ENCODE data around the gene EXD3. TPM values are rescaled to one million over a fixed set of nuclear protein-coding genes. Genes with fewer than 3 reads are reported as not detected.

The EXD3 gene
- total and polyA plus RNA-seq, 2 of the 4 experiments (the other 2 are of a cell fraction) = 1.1 to 7.4 TPM

DNA sequence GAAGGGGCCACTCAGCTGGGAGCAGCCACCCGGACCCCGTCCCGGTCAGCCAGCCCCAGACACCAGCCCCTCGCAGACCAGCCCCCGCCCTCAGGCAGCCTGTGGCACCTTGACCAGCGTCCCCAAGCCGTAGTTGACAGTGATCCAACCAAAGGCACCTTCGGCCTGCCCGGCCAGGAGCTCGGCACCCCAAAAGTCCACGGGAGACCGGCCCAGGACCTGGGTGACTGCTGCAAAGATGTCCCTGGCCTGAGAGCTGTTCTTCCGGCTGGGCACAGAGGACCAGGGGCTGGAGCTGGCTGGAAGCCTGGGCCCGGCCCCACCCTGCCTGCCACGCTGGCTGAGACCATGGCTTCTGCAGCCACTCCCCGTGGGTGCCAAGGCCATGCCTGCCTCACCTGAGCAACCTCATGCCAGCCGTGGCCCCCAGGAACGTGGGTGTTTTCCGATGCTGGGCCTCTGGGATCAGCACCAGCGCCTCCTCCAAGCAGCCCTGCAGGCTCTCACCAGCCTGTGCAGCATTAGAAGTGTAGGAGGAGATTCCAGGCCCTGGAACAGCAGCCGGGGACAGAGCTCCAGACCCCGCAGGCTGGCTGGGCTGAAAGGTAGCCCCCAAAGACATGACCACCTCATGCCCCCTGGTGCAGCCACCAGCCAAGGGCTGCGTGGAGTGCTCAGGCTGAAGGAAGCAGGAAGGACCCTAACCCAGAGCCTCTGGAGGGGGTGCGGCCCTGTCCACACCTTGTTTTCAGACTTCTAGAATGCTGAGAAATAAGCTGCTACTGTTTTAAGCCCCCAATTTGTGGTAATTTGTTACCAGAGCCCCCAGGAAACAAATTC is 14.0 kb upstream of the EXD3 start (continued):
- no peak for TF ChIP-seq RAD21 (IDR thresholded peaks at IDR 0.05; ENCODE audit: low read length)

DNA sequence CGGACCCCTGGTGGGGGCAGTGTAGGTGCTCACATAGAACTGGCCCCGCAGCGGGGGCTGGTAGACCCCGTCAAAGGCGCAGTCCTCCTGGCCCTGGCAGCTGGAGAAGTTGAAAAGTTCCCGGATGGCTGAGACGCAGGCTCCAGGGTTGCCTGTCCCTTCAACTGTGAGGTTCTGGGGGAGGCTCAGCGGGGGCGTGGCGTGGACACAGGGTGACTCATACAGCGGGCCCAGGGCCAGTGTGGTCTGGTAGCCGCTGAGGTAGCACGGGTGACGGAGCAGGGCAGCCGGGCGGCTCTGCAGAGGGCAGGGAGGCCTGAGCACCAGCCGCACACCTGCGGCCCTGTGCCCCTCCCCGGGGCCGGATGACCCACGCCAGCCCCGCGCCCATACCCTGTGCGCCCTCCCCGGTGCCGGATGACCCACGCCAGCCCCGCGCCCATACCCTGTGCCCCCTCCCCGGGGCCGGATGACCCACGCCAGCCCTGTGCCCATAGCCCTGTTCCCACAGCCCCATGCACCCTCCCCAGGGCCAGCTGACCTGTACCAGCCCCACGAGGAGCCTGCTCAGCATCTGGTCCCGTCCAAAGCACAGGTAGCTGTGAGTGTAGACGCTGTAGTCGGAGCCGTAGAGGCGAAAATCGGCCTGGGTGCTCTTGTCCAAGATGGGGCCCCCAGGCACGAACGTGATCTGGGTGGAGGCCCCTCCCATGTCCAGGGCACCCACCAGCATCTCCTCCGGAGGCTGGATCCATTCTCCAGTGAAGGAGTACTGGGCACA is 13.2 kb upstream of the EXD3 start:
- Histone ChIP-seq H3K18ac (ENCODE audit: low read depth, low read length) (no peak overlapping the region), H3K79me1 (ENCODE audit: low read depth in 1 of 2, low read length in 2 of 2) (no peaks in the 10 kb centered on the region), H2BK15ac (ENCODE audit: low read depth, low read length) (no peak overlapping the region), H2BK20ac (ENCODE audit: low read depth, low read length) (no peak overlapping the region), H2AK5ac (ENCODE audit: low read depth, low read length) (no peak overlapping the region; the same call in 1 of the 2 replicates), H2BK5ac (ENCODE audit: low read depth, low read length, poor library complexity, severe bottlenecking) (no peak overlapping the region), H3K14ac (replicated peaks; ENCODE audit: low read depth, low read length) (no peak overlapping the region), H3K4me1 (ENCODE audit: control insufficient read depth, insufficient read depth, low read length) (peaks cover 3% of the 10 kb centered on the region), H4K91ac (ENCODE audit: insufficient read depth, low read depth, low read length) (no peak overlapping the region), H4K8ac (ENCODE audit: low read depth in 2 of 2, low read length in 2 of 2) (peak overlapping the region; percentile 49 to 56; a peak in 2 of 4 replicates), H4K20me1 (ENCODE audit: insufficient read depth, low read length) (no peaks in the 10 kb centered on the region), H3K23ac (ENCODE audit: low read depth, low read length) (no peak overlapping the region), H3K56ac (ENCODE audit: extremely low read depth, insufficient read depth, low read length) (no peak overlapping the region), H3K4me2 (ENCODE audit: low read depth, low read length) (no peak overlapping the region), H3K36me3 (ENCODE audit: control insufficient read depth, insufficient read depth, low read length) (no peaks in the 10 kb centered on the region), H2BK120ac (ENCODE audit: low read depth, low read length) (no peak overlapping the region), H3K27me3 (ENCODE audit: control insufficient read depth, insufficient read depth, low read length) (no peaks in the 10 kb centered on the region), H3K9me1 (ENCODE audit: insufficient read depth, low read length) (no peaks in the 10 kb centered on the region), H3K27ac (ENCODE audit: insufficient read depth, low read length) (no peak overlapping the region), H3K9me3 (ENCODE audit: control insufficient read depth, insufficient read depth, low read length) (no peaks in the 10 kb centered on the region), H4K5ac (ENCODE audit: low read depth, low read length) (no peak overlapping the region), H3K4me3 (ENCODE audit: insufficient read depth, low read depth, low read length) (no peak overlapping the region), H3K9ac (ENCODE audit: low read depth, low read length) (no peak overlapping the region), H2AK9ac (replicated peaks; ENCODE audit: low read depth, low read length, poor library complexity) (peak overlapping the region; percentile 94), H2AFZ (replicated peaks; ENCODE audit: low read length, poor library complexity) (peak overlapping the region; percentile 89), H3K4ac (ENCODE audit: low read depth, low read length) (peak overlapping the region; percentile 2; the same call in 1 of the 2 replicates)
- ATAC-seq (ENCODE audit: low read depth) = peak; percentile 96
- dilution Hi-C loops (cut with HindIII; ENCODE audit: low sequenced_read_pairs, unreplicated experiment) (no loop called here), intact Hi-C loops (cut with micrococcal nuclease) (no loop called here), in situ Hi-C loops (cut with MboI; ENCODE audit: low sequenced_read_pairs) (no loop called here)
- 76% methylated on average over 17 of the region's 42 CpGs; no CpG with 5 or more reads in 1 of the 2 experiments for WGBS, 2 experiments (ENCODE audit: extremely low coverage in 2 of 2, insufficient read length in 1 of 2)
- CTCF ChIA-PET = interaction anchor here (1.0 kb wide), 1 partner anchor 10 kb away, joined by 3 read pairs; no protein-coding TSS in a partner anchor
- TF ChIP-seq BHLHE40 (IDR thresholded peaks at IDR 0.05; ENCODE audit: low read depth, low read length) (peak; percentile 34; the same call in 1 of the 2 replicates), FOS (IDR thresholded peaks at IDR 0.05; ENCODE audit: low read depth, low read length) (peak; percentile 81), SMC3 (IDR thresholded peaks at IDR 0.05; ENCODE audit: low read depth, low read length) (0 out of 2 replicates have a peak, but pooled peaks have one; percentile 13), RFX5 (IDR thresholded peaks at IDR 0.05; ENCODE audit: low read depth, low read length) (no peak)
- POLR2A ChIA-PET (ENCODE audit: unreplicated experiment) = no interaction called here
- no TSS peak for BruUV-seq (replicated peaks)
- DNase-seq = peak; percentile 76

Measured in IMR-90 (cell line).